Measurements from ENCODE around the gene CHRNA1.

DNA sequence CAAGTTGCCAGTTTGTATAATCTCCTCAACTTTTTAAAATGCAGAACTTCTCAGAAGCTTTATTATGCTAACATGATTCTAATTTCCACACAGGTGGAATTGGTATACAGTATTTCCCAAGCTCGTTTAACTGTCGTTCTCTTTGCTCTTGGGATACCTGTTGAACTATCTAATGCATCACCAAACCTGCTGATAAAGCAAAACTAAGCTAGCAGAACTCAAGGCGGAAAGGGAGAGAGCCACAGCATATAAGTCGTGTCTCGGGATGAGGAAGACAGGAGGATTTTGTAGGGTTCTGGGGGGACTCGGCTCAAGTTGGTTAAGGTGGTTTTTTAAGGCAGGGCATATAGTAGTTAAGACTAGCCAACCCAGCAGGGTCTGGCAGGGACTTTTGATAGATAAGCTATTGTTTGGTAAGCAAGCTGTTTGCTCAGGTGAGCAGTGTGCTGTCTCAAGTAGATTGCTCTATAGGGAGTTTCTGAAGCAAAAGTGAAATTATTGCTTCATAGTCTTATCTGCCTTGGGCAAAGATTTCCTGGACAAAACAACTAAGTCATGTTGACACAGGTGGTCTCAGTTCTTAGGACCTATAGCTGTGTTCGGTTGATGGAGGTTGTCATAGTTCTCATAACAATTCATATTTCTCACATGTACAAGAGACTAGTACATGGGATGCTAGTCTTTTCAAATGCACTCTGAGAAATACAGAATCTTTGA lies 28.2 kb upstream of the CHRNA1 start:
- TF ChIP-seq POLR2A (IDR thresholded peaks at IDR 0.05) (no peak), POLR2AphosphoS5 (IDR thresholded peaks at IDR 0.05) (no peak), EP300 (IDR thresholded peaks at IDR 0.05) (no peak)
- TF ChIP-seq, protein P1, sequence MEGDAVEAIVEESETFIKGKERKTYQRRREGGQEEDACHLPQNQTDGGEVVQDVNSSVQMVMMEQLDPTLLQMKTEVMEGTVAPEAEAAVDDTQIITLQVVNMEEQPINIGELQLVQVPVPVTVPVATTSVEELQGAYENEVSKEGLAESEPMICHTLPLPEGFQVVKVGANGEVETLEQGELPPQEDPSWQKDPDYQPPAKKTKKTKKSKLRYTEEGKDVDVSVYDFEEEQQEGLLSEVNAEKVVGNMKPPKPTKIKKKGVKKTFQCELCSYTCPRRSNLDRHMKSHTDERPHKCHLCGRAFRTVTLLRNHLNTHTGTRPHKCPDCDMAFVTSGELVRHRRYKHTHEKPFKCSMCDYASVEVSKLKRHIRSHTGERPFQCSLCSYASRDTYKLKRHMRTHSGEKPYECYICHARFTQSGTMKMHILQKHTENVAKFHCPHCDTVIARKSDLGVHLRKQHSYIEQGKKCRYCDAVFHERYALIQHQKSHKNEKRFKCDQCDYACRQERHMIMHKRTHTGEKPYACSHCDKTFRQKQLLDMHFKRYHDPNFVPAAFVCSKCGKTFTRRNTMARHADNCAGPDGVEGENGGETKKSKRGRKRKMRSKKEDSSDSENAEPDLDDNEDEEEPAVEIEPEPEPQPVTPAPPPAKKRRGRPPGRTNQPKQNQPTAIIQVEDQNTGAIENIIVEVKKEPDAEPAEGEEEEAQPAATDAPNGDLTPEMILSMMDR (IDR thresholded peaks at IDR 0.05): no peak
